GM21737 (cell line): Measurements from ENCODE around the gene DDR1.
A peak's percentile ranks its signal among the peaks of the same experiment; 100 is the strongest.
"Not testable (repeated sequence)": the region's sequence is repeated elsewhere in the genome, so short reads cannot be mapped to it uniquely, and the experiment has no call there.

ENCODE experiments used
- ATAC-seq: cut with Tn5 transposase; IDR thresholded peaks from one replicate; pipeline ENCODE4 v1.9.1; 2021; ENCODE audit warnings: mild to moderate bottlenecking, moderate library complexity; ENCODE audit not compliant: unreplicated experiment

DDR1 gene

GRCh38 chr6:30891816-30892538 is 7.7 kb downstream of the DDR1 start:
- ATAC-seq: no peak

DNA sequence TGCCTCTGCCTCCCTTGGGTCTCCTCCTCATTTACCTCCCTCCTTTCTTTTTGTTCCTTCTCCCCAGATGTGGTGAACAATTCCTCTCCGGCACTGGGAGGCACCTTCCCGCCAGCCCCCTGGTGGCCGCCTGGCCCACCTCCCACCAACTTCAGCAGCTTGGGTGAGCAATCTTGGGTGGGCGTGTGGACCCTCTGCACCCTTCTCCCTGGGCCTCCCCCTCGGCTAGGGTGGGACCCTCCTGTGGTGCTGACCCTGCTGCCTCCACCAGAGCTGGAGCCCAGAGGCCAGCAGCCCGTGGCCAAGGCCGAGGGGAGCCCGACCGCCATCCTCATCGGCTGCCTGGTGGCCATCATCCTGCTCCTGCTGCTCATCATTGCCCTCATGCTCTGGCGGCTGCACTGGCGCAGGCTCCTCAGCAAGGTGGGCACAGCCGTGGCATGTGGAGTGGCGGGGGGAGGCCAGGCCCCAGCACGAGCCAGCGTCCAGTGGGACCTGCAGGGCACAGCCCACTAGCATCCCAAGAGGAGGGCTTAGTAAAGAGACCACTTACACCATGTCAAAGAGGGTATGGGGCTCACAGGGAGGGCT is 8.8 kb downstream of the DDR1 start:
- no peak for ATAC-seq

GRCh38 chr6:30893666-30894065 is 9.3 kb downstream of the DDR1 start:
- no peak for ATAC-seq

- no peak for ATAC-seq
These were observed 10.1 kb downstream of the DDR1 start for GRCh38 chr6:30894381-30894780.

DNA sequence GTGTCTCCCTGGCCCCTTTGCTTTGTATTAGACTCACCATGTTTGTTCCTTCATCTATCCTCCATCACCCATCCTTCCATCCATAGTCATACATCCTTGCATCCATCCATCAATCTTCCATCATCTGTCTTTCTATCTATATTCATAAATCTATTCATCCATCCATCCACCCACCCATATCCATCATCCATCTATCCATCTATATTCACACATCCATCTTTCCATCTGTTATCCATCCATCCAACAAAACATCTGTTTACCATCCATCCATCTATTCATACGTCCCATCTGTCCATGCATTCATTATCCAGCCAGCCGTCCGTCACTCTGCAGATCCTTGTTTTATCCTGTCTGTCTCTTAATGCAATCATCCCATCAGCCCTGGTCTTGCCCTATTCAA is 10.6 kb downstream of the DDR1 start:
- ATAC-seq: no peak

DNA sequence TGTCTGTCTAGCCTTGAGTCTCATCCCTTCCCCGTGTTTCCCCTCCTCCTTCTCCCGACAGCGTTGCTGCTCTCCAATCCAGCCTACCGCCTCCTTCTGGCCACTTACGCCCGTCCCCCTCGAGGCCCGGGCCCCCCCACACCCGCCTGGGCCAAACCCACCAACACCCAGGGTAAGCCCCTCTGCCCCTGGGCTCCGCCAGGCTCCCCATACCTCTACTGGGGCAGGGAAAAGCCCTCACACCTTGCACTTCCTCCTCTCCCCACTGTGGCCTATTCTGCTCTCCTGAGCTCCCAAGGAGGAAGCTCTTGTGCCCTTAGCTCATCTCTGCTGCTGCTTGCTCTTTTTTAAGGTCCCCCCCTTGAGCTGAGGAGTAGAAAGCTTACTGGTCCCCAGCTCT is 11.0 kb downstream of the DDR1 start:
- ATAC-seq: no peak

DNA sequence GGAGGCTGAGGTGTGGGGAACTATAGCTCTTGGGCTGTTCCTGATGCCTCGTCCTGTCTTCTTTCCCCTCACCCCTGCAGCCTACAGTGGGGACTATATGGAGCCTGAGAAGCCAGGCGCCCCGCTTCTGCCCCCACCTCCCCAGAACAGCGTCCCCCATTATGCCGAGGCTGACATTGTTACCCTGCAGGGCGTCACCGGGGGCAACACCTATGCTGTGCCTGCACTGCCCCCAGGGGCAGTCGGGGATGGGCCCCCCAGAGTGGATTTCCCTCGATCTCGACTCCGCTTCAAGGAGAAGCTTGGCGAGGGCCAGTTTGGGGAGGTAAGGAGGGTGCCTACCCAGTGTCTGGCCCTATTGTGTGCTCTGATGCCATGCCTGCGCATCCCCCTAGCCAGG is 12.2 kb downstream of the DDR1 start:
- no peak for ATAC-seq

GRCh38 chr6:30897882-30898281 is 13.6 kb downstream of the DDR1 start:
- ATAC-seq: no peak

GRCh38 chr6:30898750-30899360 is 14.5 kb downstream of the DDR1 start:
- ATAC-seq: no peak

- no peak for ATAC-seq
These were observed 16.6 kb downstream of the DDR1 start for GRCh38 chr6:30900863-30901417.

DNA sequence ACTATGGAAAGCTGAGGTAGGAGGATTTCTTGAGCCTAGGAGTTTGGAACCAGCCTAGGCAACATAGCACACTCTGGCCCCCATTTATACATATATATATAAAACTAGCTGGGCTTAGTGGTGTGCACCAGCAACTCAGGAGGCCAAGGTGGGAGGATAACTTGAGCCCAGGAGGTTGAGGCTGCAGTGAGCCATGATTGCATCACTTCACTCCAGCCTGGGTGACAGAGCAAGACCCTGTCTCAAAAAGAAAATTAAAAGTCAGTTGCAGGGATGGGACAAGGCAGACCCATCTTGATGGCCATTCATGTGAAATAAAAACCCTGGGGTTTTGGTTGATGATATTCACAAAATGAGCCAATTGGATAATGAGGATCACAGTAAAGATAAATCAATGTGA is 17.1 kb downstream of the DDR1 start:
- ATAC-seq: no peak

- not testable (repeated sequence) for ATAC-seq
These were observed 17.9 kb downstream of the DDR1 start for GRCh38 chr6:30902196-30902595.

DNA sequence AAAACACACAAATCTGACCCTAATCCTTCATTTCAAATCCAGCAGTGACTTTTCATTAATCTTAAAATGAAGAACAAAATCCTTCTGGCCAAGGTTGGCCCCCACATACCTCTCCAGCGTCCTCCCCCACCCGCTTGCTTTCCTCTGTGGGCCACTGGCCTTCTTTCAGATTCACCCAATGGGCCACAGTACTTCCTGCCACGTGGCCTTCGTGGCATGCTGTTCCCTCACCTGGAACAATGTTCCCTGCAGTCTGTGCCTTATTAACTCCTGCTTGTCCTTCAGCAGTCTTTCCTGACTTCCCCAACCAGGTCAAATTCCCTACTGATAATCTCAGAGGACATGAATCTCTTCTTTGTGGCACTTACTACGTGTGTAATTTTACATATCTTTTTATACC is 18.4 kb downstream of the DDR1 start:
- ATAC-seq: no peak

GRCh38 chr6:30903236-30903635 is 18.9 kb downstream of the DDR1 start:
- no peak for ATAC-seq

- not testable (repeated sequence) for ATAC-seq
These were observed 23.0 kb downstream of the DDR1 start for GRCh38 chr6:30907290-30907757.

DNA sequence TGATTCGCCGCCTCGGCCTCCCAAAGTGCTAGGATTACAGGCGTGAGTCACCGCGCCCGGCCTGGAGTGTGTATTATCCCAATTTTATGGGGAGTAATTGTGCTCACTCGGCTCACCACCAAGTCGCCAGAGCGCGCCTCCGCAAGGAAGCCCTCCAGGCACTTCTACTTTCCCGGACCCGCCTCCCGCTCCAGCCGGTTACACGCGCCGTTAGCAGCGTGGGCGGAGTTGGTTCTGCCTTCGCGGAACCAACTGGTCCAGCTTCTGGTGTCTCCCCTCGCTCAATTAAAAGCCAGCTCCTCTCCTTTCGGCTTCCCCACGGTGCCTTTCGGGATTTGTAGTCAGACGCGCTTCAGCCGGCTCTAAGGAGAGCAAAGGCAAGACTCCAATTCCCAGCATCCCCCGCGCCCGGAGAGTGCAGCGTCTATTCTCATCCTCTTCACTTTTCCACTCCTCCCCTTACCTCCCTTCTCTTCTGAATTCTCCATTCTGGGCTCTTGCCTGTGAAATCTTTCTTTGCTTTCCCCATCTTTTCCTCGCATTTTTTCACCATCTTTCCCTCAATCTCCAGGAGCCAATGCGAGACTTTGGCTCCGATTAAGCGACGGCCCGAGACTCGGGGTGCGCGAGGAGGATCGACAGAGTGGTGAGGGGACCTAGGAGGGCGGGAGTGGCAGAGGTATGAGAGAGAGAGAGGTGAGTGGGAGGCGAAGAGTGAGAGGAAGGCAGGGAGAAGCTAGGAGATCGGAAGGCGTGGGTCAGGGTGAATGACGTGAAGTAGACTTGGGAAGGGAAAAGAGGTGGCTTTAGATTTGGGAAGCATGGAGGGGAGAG is 23.7 kb downstream of the DDR1 start, which contains the start of gene GTF2H4:
Gene GTF2H4, plus strand, starts transcription at position 450 of the 834 bp plus-strand sequence.
- ATAC-seq: peak; percentile 91

GRCh38 chr6:30908700-30909099 is 24.4 kb downstream of the DDR1 start:
- ATAC-seq: no peak

GRCh38 chr6:30910473-30910872 is 26.2 kb downstream of the DDR1 start:
- not testable (repeated sequence) for ATAC-seq

- ATAC-seq: no peak
These were observed 28.6 kb downstream of the DDR1 start for GRCh38 chr6:30912746-30913520.

GRCh38 chr6:30913721-30914075 is 29.4 kb downstream of the DDR1 start:
- no peak for ATAC-seq
